Memory B cell (primary cell): ENCODE measurements around the gene SMIM5.
A peak's percentile ranks its signal among the peaks of the same experiment; 100 is the strongest.

ENCODE experiments used
- ATAC-seq: fragments of 150-1000 bp; cut with Tn5 transposase; 2 replicates; pipeline ENCODE4 v1.10.0; 2021; ENCODE audit warnings: low read depth, mild to moderate bottlenecking, moderate library complexity
- DNase-seq, 2 donors: peaks; one replicate each; pipeline ENCODE4 v3.0.0; 2022; ENCODE audit warnings: low spot score in 2 of 2
- H3K27ac Mint-ChIP-seq: one replicate; pipeline ENCODE4 v1.8.0; 2022; ENCODE audit warnings: mild to moderate bottlenecking, moderate library complexity, mixed read lengths
- H3K27me3 Mint-ChIP-seq: one replicate; pipeline ENCODE4 v1.8.0; 2022; ENCODE audit warnings: mixed read lengths
- H3K36me3 Mint-ChIP-seq: one replicate; pipeline ENCODE4 v1.8.0; 2022; ENCODE audit warnings: mild to moderate bottlenecking, mixed read lengths
- H3K4me1 Mint-ChIP-seq: one replicate; pipeline ENCODE4 v1.8.0; 2022; ENCODE audit warnings: mixed read lengths
- H3K4me3 Mint-ChIP-seq: one replicate; pipeline ENCODE4 v1.8.0; 2022; ENCODE audit warnings: mild to moderate bottlenecking, moderate library complexity, mixed read lengths
- H3K9me3 Mint-ChIP-seq: one replicate; pipeline ENCODE4 v1.8.0; 2022; ENCODE audit warnings: mixed read lengths

SMIM5 gene

DNA sequence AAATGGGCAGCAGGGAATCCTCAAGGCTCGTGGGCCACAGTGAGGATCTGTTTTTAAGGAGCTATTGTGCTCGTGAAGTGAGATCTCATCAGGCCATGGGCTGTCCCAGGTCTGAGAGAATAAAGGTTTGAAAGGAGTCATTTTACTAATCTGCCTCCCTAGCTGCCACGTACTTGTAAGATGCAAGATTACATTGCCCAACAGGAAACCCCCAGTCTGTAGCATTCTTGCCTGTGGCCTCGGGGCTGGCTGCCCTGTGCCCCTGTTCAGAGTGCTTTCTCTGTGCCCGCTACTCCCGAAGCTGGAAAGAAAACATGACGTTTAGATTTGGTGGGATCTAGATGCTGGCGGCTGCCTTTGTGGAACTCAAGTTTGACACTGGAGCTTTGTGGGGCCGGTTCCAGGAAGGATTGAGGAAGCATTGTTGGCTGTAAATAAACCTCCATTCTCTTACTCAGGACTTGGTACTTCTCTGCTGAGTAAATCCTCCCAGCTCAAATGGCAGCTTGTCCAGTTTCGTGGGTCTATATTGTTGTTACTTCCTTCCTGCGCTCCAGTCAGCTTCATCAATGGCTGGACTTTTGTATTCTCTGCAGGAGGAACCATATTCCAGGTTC lies 55.1 kb downstream of the SMIM5 start:
- Mint-ChIP-seq H3K27ac (peak overlapping the region; percentile 77), H3K4me1 (peaks cover 42% of the 10 kb centered on the region), H3K27me3 (no peaks in the 10 kb centered on the region), H3K4me3 (peak overlapping the region; percentile 31), H3K9me3 (no peaks in the 10 kb centered on the region), H3K36me3 (peaks cover 4% of the 10 kb centered on the region)
- DNase-seq (no peak), ATAC-seq (no peak)

DNA sequence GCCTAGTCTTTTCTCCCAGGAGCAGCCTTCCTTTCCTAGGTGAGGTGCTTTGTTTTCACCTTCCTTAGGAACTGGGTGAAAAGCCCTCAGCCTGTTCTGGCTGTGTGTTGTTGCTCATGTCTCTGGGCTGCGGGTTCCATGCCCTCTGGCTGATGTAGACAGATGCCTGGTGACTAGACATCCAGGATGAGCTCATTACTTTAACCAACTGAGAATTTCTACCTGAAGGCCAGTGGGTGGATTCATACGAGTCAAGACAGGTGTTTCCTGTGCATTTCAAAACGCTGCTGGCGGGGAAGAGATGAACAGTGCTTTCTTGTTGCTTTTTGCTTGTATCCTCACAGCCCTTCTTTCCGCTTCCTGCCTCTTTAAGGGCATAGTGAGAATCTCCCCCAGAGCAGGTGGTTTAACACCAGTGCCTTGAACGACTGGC lies 56.2 kb downstream of the SMIM5 start:
- Mint-ChIP-seq H3K9me3 (no peaks in the 10 kb centered on the region), H3K4me1 (peaks cover 42% of the 10 kb centered on the region), H3K27ac (peak overlapping the region; percentile 77), H3K4me3 (peak overlapping the region; percentile 64), H3K27me3 (no peaks in the 10 kb centered on the region), H3K36me3 (peaks cover 6% of the 10 kb centered on the region)
- ATAC-seq (peak; percentile 86), DNase-seq (peak; percentile 42 to 61)
